Measurements from ENCODE around the gene C1QL1.

Gene C1QL1

DNA sequence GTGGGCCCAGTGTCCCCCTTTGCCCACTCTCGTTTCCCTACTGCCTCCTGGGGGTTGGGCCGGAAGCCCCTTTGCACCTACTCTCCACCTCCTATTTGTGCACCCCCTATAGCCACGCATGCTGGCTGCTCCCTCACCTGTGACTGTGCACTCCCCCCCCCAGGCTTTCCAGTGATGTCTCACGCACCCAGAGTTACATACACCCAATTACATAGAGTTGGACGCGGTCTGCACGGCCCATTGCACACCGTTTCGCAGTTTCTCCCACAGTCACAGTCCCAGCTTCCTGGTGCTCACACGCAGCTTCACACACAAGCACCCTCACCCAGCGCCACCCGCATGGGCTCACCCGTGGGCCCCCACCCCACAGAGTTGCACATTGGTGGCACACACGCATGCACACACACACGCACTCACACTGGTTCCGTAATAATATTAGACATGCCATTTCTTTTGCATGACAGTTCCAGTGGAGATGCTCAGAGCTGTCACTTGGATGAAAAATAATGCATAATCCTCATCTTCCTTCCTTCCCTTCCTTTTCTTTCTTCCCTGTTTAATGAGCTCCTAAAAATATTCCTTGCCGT, 21.5 kb upstream of the C1QL1 start:
- H3K4me1 ChIP-seq (ENCODE audit: control insufficient read depth, insufficient read depth, low read length, poor library complexity, severe bottlenecking) = no peaks in the 10 kb centered on the region
- DNase-seq = no peak
- H3K36me3 ChIP-seq (ENCODE audit: control insufficient read depth, insufficient read depth, low read length) = no peaks in the 10 kb centered on the region
- H3K27me3 ChIP-seq (replicated peaks; ENCODE audit: control insufficient read depth, insufficient read depth, low read length, poor library complexity, severe bottlenecking) = peaks cover 10% of the 10 kb centered on the region
- no peak overlapping the region for H3K4me3 ChIP-seq (ENCODE audit: insufficient read depth, low read depth, low read length, poor library complexity, severe bottlenecking)
- H3K9me3 ChIP-seq (ENCODE audit: control insufficient read depth, low read length) = no peaks in the 10 kb centered on the region
- H3K27ac ChIP-seq (ENCODE audit: insufficient read depth, low read length, poor library complexity, severe bottlenecking) = no peak overlapping the region

GRCh38 chr17:44988044-44988942, 20.2 kb upstream of the C1QL1 start:
- Histone ChIP-seq H3K27me3 (replicated peaks; ENCODE audit: control insufficient read depth, insufficient read depth, low read length, poor library complexity, severe bottlenecking) (peaks cover 10% of the 10 kb centered on the region), H3K9me3 (ENCODE audit: control insufficient read depth, low read length) (no peaks in the 10 kb centered on the region)
- no peak for DNase-seq

DNA sequence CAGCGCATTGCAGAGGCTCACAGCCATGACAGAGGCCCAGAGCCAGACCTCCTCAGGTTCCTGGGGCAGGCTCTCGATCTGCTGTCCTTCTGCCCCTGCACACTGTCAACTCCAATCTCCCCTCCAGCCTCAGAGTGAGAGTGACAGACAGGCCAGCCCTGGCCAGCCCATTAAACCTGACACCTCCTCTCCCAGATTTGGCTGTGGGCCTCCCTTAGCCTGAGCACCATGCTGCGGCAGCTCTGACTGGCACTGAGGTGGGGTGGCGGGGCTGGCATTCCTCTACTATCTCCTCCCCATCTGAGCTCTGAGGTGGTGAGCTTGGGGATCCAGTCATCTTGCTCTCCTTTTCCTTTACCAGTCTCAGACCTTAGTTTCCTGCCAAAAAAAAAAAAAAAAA, 15.5 kb upstream of the C1QL1 start:
- no peak for DNase-seq
- H3K4me1 ChIP-seq (ENCODE audit: control insufficient read depth, insufficient read depth, low read length, poor library complexity, severe bottlenecking) = no peaks in the 10 kb centered on the region
- no peak overlapping the region for H3K27ac ChIP-seq (ENCODE audit: insufficient read depth, low read length, poor library complexity, severe bottlenecking)
- H3K27me3 ChIP-seq (replicated peaks; ENCODE audit: control insufficient read depth, insufficient read depth, low read length, poor library complexity, severe bottlenecking) = peaks cover 15% of the 10 kb centered on the region
- H3K4me3 ChIP-seq (ENCODE audit: insufficient read depth, low read depth, low read length, poor library complexity, severe bottlenecking) = no peak overlapping the region
- no peaks in the 10 kb centered on the region for H3K9me3 ChIP-seq (ENCODE audit: control insufficient read depth, low read length)
- H3K36me3 ChIP-seq (ENCODE audit: control insufficient read depth, insufficient read depth, low read length) = no peaks in the 10 kb centered on the region

More at GRCh38 chr17:44988044-44988942, 20.2 kb upstream of the C1QL1 start:
- H3K36me3 ChIP-seq (ENCODE audit: control insufficient read depth, insufficient read depth, low read length) = no peaks in the 10 kb centered on the region
- no peaks in the 10 kb centered on the region for H3K4me1 ChIP-seq (ENCODE audit: control insufficient read depth, insufficient read depth, low read length, poor library complexity, severe bottlenecking)
- H3K27ac ChIP-seq (ENCODE audit: insufficient read depth, low read length, poor library complexity, severe bottlenecking) = no peak overlapping the region
- H3K4me3 ChIP-seq (ENCODE audit: insufficient read depth, low read depth, low read length, poor library complexity, severe bottlenecking) = no peak overlapping the region

- no peak for DNase-seq
- Histone ChIP-seq H3K4me3 (ENCODE audit: insufficient read depth, low read depth, low read length, poor library complexity, severe bottlenecking) (no peak overlapping the region), H3K27me3 (replicated peaks; ENCODE audit: control insufficient read depth, insufficient read depth, low read length, poor library complexity, severe bottlenecking) (peaks cover 13% of the 10 kb centered on the region), H3K9me3 (ENCODE audit: control insufficient read depth, low read length) (no peaks in the 10 kb centered on the region), H3K36me3 (ENCODE audit: control insufficient read depth, insufficient read depth, low read length) (no peaks in the 10 kb centered on the region), H3K4me1 (ENCODE audit: control insufficient read depth, insufficient read depth, low read length, poor library complexity, severe bottlenecking) (no peaks in the 10 kb centered on the region), H3K27ac (ENCODE audit: insufficient read depth, low read length, poor library complexity, severe bottlenecking) (no peak overlapping the region)
These were observed 14.1 kb upstream of the C1QL1 start for GRCh38 chr17:44982113-44982702.

- Histone ChIP-seq H3K36me3 (ENCODE audit: control insufficient read depth, insufficient read depth, low read length) (no peaks in the 10 kb centered on the region), H3K27ac (ENCODE audit: insufficient read depth, low read length, poor library complexity, severe bottlenecking) (no peak overlapping the region), H3K27me3 (replicated peaks; ENCODE audit: control insufficient read depth, insufficient read depth, low read length, poor library complexity, severe bottlenecking) (peaks cover 13% of the 10 kb centered on the region), H3K4me3 (ENCODE audit: insufficient read depth, low read depth, low read length, poor library complexity, severe bottlenecking) (no peak overlapping the region), H3K9me3 (ENCODE audit: control insufficient read depth, low read length) (no peaks in the 10 kb centered on the region), H3K4me1 (ENCODE audit: control insufficient read depth, insufficient read depth, low read length, poor library complexity, severe bottlenecking) (no peaks in the 10 kb centered on the region)
- DNase-seq = no peak
These were observed 13.3 kb upstream of the C1QL1 start for GRCh38 chr17:44981221-44981968.

- peaks cover 8% of the 10 kb centered on the region for H3K27me3 ChIP-seq (replicated peaks; ENCODE audit: control insufficient read depth, insufficient read depth, low read length, poor library complexity, severe bottlenecking)
- no peak for DNase-seq
- H3K9me3 ChIP-seq (ENCODE audit: control insufficient read depth, low read length) = no peaks in the 10 kb centered on the region
- no peaks in the 10 kb centered on the region for H3K4me1 ChIP-seq (ENCODE audit: control insufficient read depth, insufficient read depth, low read length, poor library complexity, severe bottlenecking)
- no peak overlapping the region for H3K4me3 ChIP-seq (ENCODE audit: insufficient read depth, low read depth, low read length, poor library complexity, severe bottlenecking)
- H3K36me3 ChIP-seq (ENCODE audit: control insufficient read depth, insufficient read depth, low read length) = no peaks in the 10 kb centered on the region
- H3K27ac ChIP-seq (ENCODE audit: insufficient read depth, low read length, poor library complexity, severe bottlenecking) = no peak overlapping the region
These were observed 11.4 kb upstream of the C1QL1 start for GRCh38 chr17:44979426-44979995.

- DNase-seq = no peak
- H3K27me3 ChIP-seq (replicated peaks; ENCODE audit: control insufficient read depth, insufficient read depth, low read length, poor library complexity, severe bottlenecking) = peaks cover 8% of the 10 kb centered on the region
- H3K9me3 ChIP-seq (ENCODE audit: control insufficient read depth, low read length) = no peaks in the 10 kb centered on the region
- H3K4me1 ChIP-seq (ENCODE audit: control insufficient read depth, insufficient read depth, low read length, poor library complexity, severe bottlenecking) = no peaks in the 10 kb centered on the region
- no peak overlapping the region for H3K4me3 ChIP-seq (ENCODE audit: insufficient read depth, low read depth, low read length, poor library complexity, severe bottlenecking)
- no peak overlapping the region for H3K27ac ChIP-seq (ENCODE audit: insufficient read depth, low read length, poor library complexity, severe bottlenecking)
- H3K36me3 ChIP-seq (ENCODE audit: control insufficient read depth, insufficient read depth, low read length) = no peaks in the 10 kb centered on the region
These were observed 10.7 kb upstream of the C1QL1 start for GRCh38 chr17:44978807-44979206.

- no peaks in the 10 kb centered on the region for H3K4me1 ChIP-seq (ENCODE audit: control insufficient read depth, insufficient read depth, low read length, poor library complexity, severe bottlenecking)
- peaks cover 8% of the 10 kb centered on the region for H3K27me3 ChIP-seq (replicated peaks; ENCODE audit: control insufficient read depth, insufficient read depth, low read length, poor library complexity, severe bottlenecking)
- H3K27ac ChIP-seq (ENCODE audit: insufficient read depth, low read length, poor library complexity, severe bottlenecking) = no peak overlapping the region
- H3K4me3 ChIP-seq (ENCODE audit: insufficient read depth, low read depth, low read length, poor library complexity, severe bottlenecking) = no peak overlapping the region
- no peak for DNase-seq
- no peaks in the 10 kb centered on the region for H3K36me3 ChIP-seq (ENCODE audit: control insufficient read depth, insufficient read depth, low read length)
- H3K9me3 ChIP-seq (ENCODE audit: control insufficient read depth, low read length) = no peaks in the 10 kb centered on the region
These were observed 9.9 kb upstream of the C1QL1 start for GRCh38 chr17:44977814-44978550.

- no peak overlapping the region for H3K27ac ChIP-seq (ENCODE audit: insufficient read depth, low read length, poor library complexity, severe bottlenecking)
- no peaks in the 10 kb centered on the region for H3K9me3 ChIP-seq (ENCODE audit: control insufficient read depth, low read length)
- peaks cover 8% of the 10 kb centered on the region for H3K27me3 ChIP-seq (replicated peaks; ENCODE audit: control insufficient read depth, insufficient read depth, low read length, poor library complexity, severe bottlenecking)
- H3K4me1 ChIP-seq (ENCODE audit: control insufficient read depth, insufficient read depth, low read length, poor library complexity, severe bottlenecking) = no peaks in the 10 kb centered on the region
- no peak for DNase-seq
- no peak overlapping the region for H3K4me3 ChIP-seq (ENCODE audit: insufficient read depth, low read depth, low read length, poor library complexity, severe bottlenecking)
- no peaks in the 10 kb centered on the region for H3K36me3 ChIP-seq (ENCODE audit: control insufficient read depth, insufficient read depth, low read length)
These were observed 9.0 kb upstream of the C1QL1 start for GRCh38 chr17:44977065-44977464.

All from effector memory CD4-positive, alpha-beta T cell (primary cell).